PC-3 (cell line): Measurements from ENCODE around the gene CDH26. TPM values are rescaled to one million over a fixed set of nuclear protein-coding genes. Genes with fewer than 3 reads are reported as not detected.

ENCODE experiments used
- ATAC-seq: fragments of 200-7000 bp; cut with Tn5 transposase; 2 replicates; pipeline ENCODE4 v1.9.1; 2020; ENCODE audit warnings: mild to moderate bottlenecking, moderate library complexity
- BruUV-seq: library from RNA; stranded (reverse); fragments of 400-500 nt; replicated peaks from 2 replicates; lab custom pipeline; 2021; lab: Mats Ljungman, UMichigan
- CTCF ChIA-PET: fragments of 300-600 bp; sonication (Branson Sonifier 250); formaldehyde crosslinking; loops from one replicate; lab custom pipeline; 2022; ENCODE audit warnings: antibody characterized with exemption; lab: Charles Lee
- POLR2A ChIA-PET: fragments of 300-600 bp; sonication (Branson Sonifier 250); formaldehyde crosslinking; loops from one replicate; lab custom pipeline; 2022; ENCODE audit warnings: antibody characterized with exemption; ENCODE audit not compliant: unreplicated experiment; lab: Charles Lee
- DNase-seq: peaks from one replicate; pipeline ENCODE4 v3.0.0-alpha.2; 2015
- H2AFZ ChIP-seq: fragments of 300-600 bp; sonication (generic); 2 replicates; pipeline ENCODE4 v1.6.0; 2016; ENCODE audit warnings: antibody characterized with exemption, low read length
- H3F3A ChIP-seq: fragments of 300-600 bp; sonication (generic); one replicate; pipeline ENCODE4 v1.6.0; 2017; ENCODE audit warnings: antibody characterized with exemption, low read length, control low read depth, mild to moderate bottlenecking; ENCODE audit not compliant: unreplicated experiment
- H3K27ac ChIP-seq: fragments of 300-600 bp; sonication (generic); 2 replicates; pipeline ENCODE4 v1.5.1; 2016; ENCODE audit warnings: mild to moderate bottlenecking, low read length
- H3K27me3 ChIP-seq: fragments of 300-600 bp; sonication (generic); 2 replicates; pipeline ENCODE4 v1.6.1; 2016; ENCODE audit warnings: low read length, mixed read lengths
- H3K36me3 ChIP-seq: fragments of 300-600 bp; sonication (generic); 2 replicates; pipeline ENCODE4 v1.6.1; 2016; ENCODE audit warnings: low read depth, mixed run types, low read length, mixed read lengths
- H3K4me1 ChIP-seq: fragments of 300-600 bp; sonication (generic); 2 replicates; pipeline ENCODE4 v1.5.1; 2016; ENCODE audit warnings: low read length; ENCODE audit not compliant: insufficient read depth
- H3K4me2 ChIP-seq: fragments of 300-600 bp; sonication (generic); 2 replicates; pipeline ENCODE4 v1.6.0; 2016; ENCODE audit warnings: low read length
- H3K4me3 ChIP-seq: fragments of 300-600 bp; sonication (generic); 2 replicates; pipeline ENCODE4 v1.5.1; 2016; ENCODE audit warnings: mild to moderate bottlenecking, low read length, mixed read lengths
- H3K79me2 ChIP-seq: fragments of 300-600 bp; sonication (generic); 2 replicates; pipeline ENCODE4 v1.6.1; 2017; ENCODE audit warnings: low read length, mixed read lengths
- H3K9ac ChIP-seq: fragments of 300-600 bp; sonication (generic); 2 replicates; pipeline ENCODE4 v1.6.0; 2016; ENCODE audit warnings: mild to moderate bottlenecking, low read length
- H3K9me2 ChIP-seq: fragments of 300-600 bp; sonication (generic); replicated peaks from 2 replicates; pipeline ENCODE4 v1.6.1; 2016; ENCODE audit warnings: mixed run types, low read length, mixed read lengths
- H3K9me3 ChIP-seq: fragments of 300-600 bp; sonication (generic); 2 replicates; pipeline ENCODE4 v1.6.1; 2016; ENCODE audit warnings: low read length, mixed read lengths
- H4K20me1 ChIP-seq: fragments of 300-600 bp; sonication (generic); 2 replicates; pipeline ENCODE4 v1.6.1; 2016; ENCODE audit warnings: low read length, mixed read lengths
- EZH2 ChIP-seq: fragments of 300-600 bp; sonication (generic); IDR thresholded peaks from one replicate; pipeline ENCODE4 v1.6.1; 2017; ENCODE audit warnings: antibody characterized with exemption, mild to moderate bottlenecking, low read length; ENCODE audit not compliant: unreplicated experiment
- EZH2phosphoT487 ChIP-seq: fragments of 300-600 bp; sonication (generic); IDR thresholded peaks from 2 replicates; pipeline ENCODE4 v1.6.1; 2018; ENCODE audit warnings: mild to moderate bottlenecking, antibody characterized with exemption, low read length, borderline replicate concordance
- intact Hi-C: fragments of 100-400 bp; cut with micrococcal nuclease; formaldehyde crosslinking; loops from 2 replicates; pipeline ENCODE4 v1.9.0; 2023
- total RNA-seq: library from RNA; depleted of rRNA; stranded (reverse); fragments of >200 nt; gene quantifications from 2 replicates; pipeline ENCODE4 v1.2.3, GENCODE V29; 2014
- TF ChIP-seq, protein P1 (sequence below): fragments of 300-600 bp; sonication (generic); conservative IDR thresholded peaks from 2 replicates; pipeline ENCODE4 v1.5.1; 2017; ENCODE audit warnings: antibody characterized with exemption, low read depth, mild to moderate bottlenecking, low read length

The CDH26 gene
- total RNA-seq, 1 experiment from 2014 or later = 1.2 TPM

DNA sequence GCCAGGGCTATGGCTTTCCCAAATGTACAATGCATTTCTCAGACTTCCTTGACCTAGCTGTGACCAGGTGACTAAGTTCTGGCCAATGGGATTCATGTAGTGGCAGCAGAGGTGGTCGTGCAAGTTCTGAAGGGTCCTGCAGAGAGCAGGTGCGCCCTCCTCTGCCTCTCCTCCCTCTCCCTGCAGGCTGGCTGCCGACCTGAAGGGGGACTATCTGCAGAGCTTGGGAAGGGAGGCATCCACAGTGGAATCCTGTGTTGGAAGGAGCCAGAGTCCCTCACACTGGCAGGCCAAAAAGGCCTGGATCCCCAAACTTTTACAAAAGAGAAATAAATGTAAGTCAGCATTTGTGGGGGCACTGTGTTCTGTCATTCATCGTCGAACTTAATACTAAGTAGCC is 66.6 kb downstream of the CDH26 start:
- no peak overlapping the region for H3K9ac ChIP-seq
- H3K79me2 ChIP-seq = no peaks in the 10 kb centered on the region
- BruUV-seq = no TSS peak
- H3K36me3 ChIP-seq = no peaks in the 10 kb centered on the region
- H3K27ac ChIP-seq = no peak overlapping the region
- no peaks in the 10 kb centered on the region for H3F3A ChIP-seq
- intact Hi-C loops = no loop called here
- ChIA-PET CTCF (no interaction called here), POLR2A (no interaction called here)
- no peaks in the 10 kb centered on the region for H3K4me1 ChIP-seq
- no peak for DNase-seq
- no peaks in the 10 kb centered on the region for H4K20me1 ChIP-seq
- H3K4me3 ChIP-seq = no peak overlapping the region
- H3K27me3 ChIP-seq = 0 out of 2 replicates have a peak, but pooled peaks cover 5% of the 10 kb centered on the region
- TF ChIP-seq EZH2 = no peak
- H3K9me2 ChIP-seq = no peaks in the 10 kb centered on the region
- H2AFZ ChIP-seq = no peak overlapping the region
- H3K4me2 ChIP-seq = no peak overlapping the region
- no peaks in the 10 kb centered on the region for H3K9me3 ChIP-seq
- ATAC-seq = no peak

DNA sequence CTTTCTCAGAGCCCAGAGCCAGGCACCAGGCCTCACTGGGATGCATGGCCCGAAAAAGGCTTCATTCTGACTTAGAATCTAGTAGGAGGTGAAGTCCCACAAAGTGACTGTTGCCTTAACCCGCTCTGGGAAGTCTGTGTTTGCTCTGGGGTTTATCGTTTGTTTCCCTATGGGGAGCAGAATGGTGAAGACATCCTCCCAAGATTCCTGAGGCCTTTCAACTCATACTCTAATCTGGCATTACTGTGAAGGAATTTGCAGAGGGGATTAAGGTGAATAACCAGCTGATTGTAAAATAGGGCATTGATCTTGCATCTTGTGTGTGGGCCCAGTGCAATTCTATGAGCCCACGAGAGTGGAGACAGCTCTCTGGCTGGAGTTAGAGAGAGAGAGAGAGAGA is 67.8 kb downstream of the CDH26 start:
- CTCF ChIA-PET = no interaction called here

DNA sequence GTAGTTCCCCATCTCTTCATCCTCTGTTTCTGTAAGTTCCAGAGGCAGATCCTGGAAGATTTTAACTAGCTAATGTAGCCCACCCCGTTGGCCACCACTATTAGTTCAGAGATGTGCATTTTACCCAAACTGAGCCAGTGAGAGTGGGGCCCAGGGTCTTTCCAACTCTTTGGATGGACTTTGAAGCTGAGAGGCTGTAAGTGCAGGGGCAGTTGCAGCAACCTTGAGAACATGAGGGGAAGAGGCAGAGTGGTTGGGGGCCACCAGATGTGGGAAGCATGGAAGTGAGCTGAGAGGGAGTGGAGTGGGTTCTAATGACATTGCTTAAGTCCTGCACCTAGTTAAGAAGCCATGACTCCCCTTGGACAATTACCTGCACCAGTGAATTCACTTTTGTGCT is 72.2 kb downstream of the CDH26 start:
- intact Hi-C loops = no loop called here
- H3K4me2 ChIP-seq = no peak overlapping the region
- CTCF ChIA-PET = no interaction called here
- no peak for DNase-seq
- no TSS peak for BruUV-seq
- ATAC-seq = no peak
- no peaks in the 10 kb centered on the region for H3K9me3 ChIP-seq
- no peak overlapping the region for H3K27ac ChIP-seq
- H3K27me3 ChIP-seq = 0 out of 2 replicates have a peak, but pooled peaks cover 5% of the 10 kb centered on the region
- H2AFZ ChIP-seq = no peak overlapping the region
- no peaks in the 10 kb centered on the region for H3K4me1 ChIP-seq
- H3K9ac ChIP-seq = no peak overlapping the region
- H4K20me1 ChIP-seq = no peaks in the 10 kb centered on the region
- H3K79me2 ChIP-seq = no peaks in the 10 kb centered on the region
- H3K36me3 ChIP-seq = no peaks in the 10 kb centered on the region
- no peaks in the 10 kb centered on the region for H3F3A ChIP-seq
- no peak for TF ChIP-seq EZH2phosphoT487
- TF ChIP-seq, protein P1, sequence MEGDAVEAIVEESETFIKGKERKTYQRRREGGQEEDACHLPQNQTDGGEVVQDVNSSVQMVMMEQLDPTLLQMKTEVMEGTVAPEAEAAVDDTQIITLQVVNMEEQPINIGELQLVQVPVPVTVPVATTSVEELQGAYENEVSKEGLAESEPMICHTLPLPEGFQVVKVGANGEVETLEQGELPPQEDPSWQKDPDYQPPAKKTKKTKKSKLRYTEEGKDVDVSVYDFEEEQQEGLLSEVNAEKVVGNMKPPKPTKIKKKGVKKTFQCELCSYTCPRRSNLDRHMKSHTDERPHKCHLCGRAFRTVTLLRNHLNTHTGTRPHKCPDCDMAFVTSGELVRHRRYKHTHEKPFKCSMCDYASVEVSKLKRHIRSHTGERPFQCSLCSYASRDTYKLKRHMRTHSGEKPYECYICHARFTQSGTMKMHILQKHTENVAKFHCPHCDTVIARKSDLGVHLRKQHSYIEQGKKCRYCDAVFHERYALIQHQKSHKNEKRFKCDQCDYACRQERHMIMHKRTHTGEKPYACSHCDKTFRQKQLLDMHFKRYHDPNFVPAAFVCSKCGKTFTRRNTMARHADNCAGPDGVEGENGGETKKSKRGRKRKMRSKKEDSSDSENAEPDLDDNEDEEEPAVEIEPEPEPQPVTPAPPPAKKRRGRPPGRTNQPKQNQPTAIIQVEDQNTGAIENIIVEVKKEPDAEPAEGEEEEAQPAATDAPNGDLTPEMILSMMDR = no peak
- TF ChIP-seq EZH2 = no peak
- POLR2A ChIA-PET = no interaction called here
- no peaks in the 10 kb centered on the region for H3K9me2 ChIP-seq
- no peak overlapping the region for H3K4me3 ChIP-seq

More for the DNA sequence above, 67.8 kb downstream of the CDH26 start:
- intact Hi-C loops = no loop called here
- no TSS peak for BruUV-seq
- ATAC-seq (no peak), DNase-seq (no peak)
- Histone ChIP-seq H3K4me1 (no peaks in the 10 kb centered on the region), H3K9me2 (no peaks in the 10 kb centered on the region), H3K27ac (no peak overlapping the region), H3F3A (no peaks in the 10 kb centered on the region), H3K4me3 (no peak overlapping the region), H4K20me1 (no peaks in the 10 kb centered on the region), H3K9ac (no peak overlapping the region), H3K36me3 (no peaks in the 10 kb centered on the region), H3K27me3 (0 out of 2 replicates have a peak, but pooled peaks cover 5% of the 10 kb centered on the region), H3K9me3 (no peaks in the 10 kb centered on the region), H3K79me2 (no peaks in the 10 kb centered on the region), H2AFZ (no peak overlapping the region), H3K4me2 (no peak overlapping the region)
- TF ChIP-seq EZH2 = no peak
- TF ChIP-seq EZH2phosphoT487 = no peak
- TF ChIP-seq, protein P1 = no peak
- POLR2A ChIA-PET = no interaction called here
